Medulla oblongata (tissue), 1 donor: ENCODE results near the gene PYGM.

Experiments
- DNase-seq: peaks from one replicate; pipeline ENCODE4 v3.0.0-alpha.2; 2015; ENCODE audit errors: extremely low spot score

The PYGM gene

GRCh38 chr11:64791781-64792291 is 32.1 kb upstream of the PYGM start:
- DNase-seq: no peak

- DNase-seq: no peak
Observed at GRCh38 chr11:64790205-64791095, 30.7 kb upstream of the PYGM start.

GRCh38 chr11:64789331-64790204 is 29.8 kb upstream of the PYGM start:
- DNase-seq: no peak

GRCh38 chr11:64788321-64789215 is 28.8 kb upstream of the PYGM start:
- DNase-seq: no peak

GRCh38 chr11:64787526-64788320 is 27.9 kb upstream of the PYGM start:
- peak; percentile 60 for DNase-seq

GRCh38 chr11:64786308-64786707 is 26.5 kb upstream of the PYGM start:
- no peak for DNase-seq

GRCh38 chr11:64784813-64785581 is 25.2 kb upstream of the PYGM start:
- DNase-seq: no peak

- peak; percentile 100 for DNase-seq
Observed at GRCh38 chr11:64778473-64779298, 18.9 kb upstream of the PYGM start, which contains the start of gene SF1. SF1 (minus strand) TSS chr11:64778542; CDS start chr11:64778392, 150 bp downstream.

- DNase-seq: no peak
Observed at GRCh38 chr11:64778223-64778472, 18.4 kb upstream of the PYGM start.

GRCh38 chr11:64777449-64778222 is 17.9 kb upstream of the PYGM start:
- peak; percentile 89 for DNase-seq

GRCh38 chr11:64776875-64777274 is 17.1 kb upstream of the PYGM start:
- no peak for DNase-seq

- no peak for DNase-seq
Observed at GRCh38 chr11:64776425-64776824, 16.7 kb upstream of the PYGM start.

- no peak for DNase-seq
Observed at GRCh38 chr11:64774144-64774543, 14.4 kb upstream of the PYGM start.

GRCh38 chr11:64772303-64773018 is 12.7 kb upstream of the PYGM start:
- DNase-seq: no peak

- DNase-seq: no peak
Observed at GRCh38 chr11:64771861-64772260, 12.1 kb upstream of the PYGM start.

GRCh38 chr11:64770120-64770519 is 10.3 kb upstream of the PYGM start:
- no peak for DNase-seq

- no peak for DNase-seq
Observed at GRCh38 chr11:64769283-64769682, 9.5 kb upstream of the PYGM start.

GRCh38 chr11:64768300-64768694 is 8.5 kb upstream of the PYGM start:
- no peak for DNase-seq
